Lower leg skin (tissue), 4 donors: ENCODE measurements around the gene SLX9. TPM values are rescaled to one million over a fixed set of nuclear protein-coding genes. Genes with fewer than 3 reads are reported as not detected.
"Not testable (repeated sequence)": the region's sequence is repeated elsewhere in the genome, so short reads cannot be mapped to it uniquely, and the experiment has no call there.

ENCODE experiments used
- DNase-seq, 2 donors: peaks; one replicate each; pipeline ENCODE4 v3.0.0-alpha.2; 2019; ENCODE audit warnings: low spot score in 2 of 2
- H3K4me3 ChIP-seq: fragments of 200-600 bp; sonication (generic); 2 replicates; pipeline ENCODE4 v1.5.1; 2017; ENCODE audit warnings: mild to moderate bottlenecking, low read depth; ENCODE audit not compliant: poor library complexity, severe bottlenecking
- POLR2A ChIP-seq, 2 donors: fragments of 450-650 bp; IDR thresholded peaks; one replicate each; pipeline ENCODE4 v1.6.1; 2016 to 2017; ENCODE audit warnings: antibody characterized with exemption in 2 of 2, mild to moderate bottlenecking in 1 of 2, moderate library complexity in 1 of 2
- WGBS, 2 donors: methylation state at CpG; one replicate each; pipeline ENCODE4 v1.1.5; 2018; 5-methylcytosine and 5-hydroxymethylcytosine counted together
- intact Hi-C: fragments of 100-400 bp; cut with DNase I; formaldehyde crosslinking; loops from one replicate; pipeline ENCODE4 v1.15.0; 2023; ENCODE audit warnings: low total_unique reads
- total RNA-seq, 4 donors: library from RNA; depleted of rRNA; stranded (reverse); fragments of >200 nt; gene quantifications; one replicate each; pipeline ENCODE4 v1.1.0, GENCODE V29; 2016
- TF ChIP-seq, protein P1 (sequence below), 3 donors: fragments of 450-650 bp; IDR thresholded peaks; one replicate each; pipeline ENCODE4 v1.5.1; 2016; ENCODE audit warnings: antibody characterized with exemption in 3 of 3, mild to moderate bottlenecking in 3 of 3, moderate library complexity in 2 of 3

SLX9 gene
- total RNA-seq, 4 donors from 2014 or later: 19.0 to 36.4 (median 31.6) TPM

GRCh38 chr21:44974676-44975075 is 34.8 kb downstream of the SLX9 start:
- WGBS, 2 donors: 95 to 97% methylated on average over 17 of the region's 17 CpGs
- no peak for DNase-seq
- intact Hi-C loops: no loop called here

GRCh38 chr21:44975720-44976555 is 36.1 kb downstream of the SLX9 start:
- intact Hi-C loops: no loop called here
- TF ChIP-seq, protein P1, sequence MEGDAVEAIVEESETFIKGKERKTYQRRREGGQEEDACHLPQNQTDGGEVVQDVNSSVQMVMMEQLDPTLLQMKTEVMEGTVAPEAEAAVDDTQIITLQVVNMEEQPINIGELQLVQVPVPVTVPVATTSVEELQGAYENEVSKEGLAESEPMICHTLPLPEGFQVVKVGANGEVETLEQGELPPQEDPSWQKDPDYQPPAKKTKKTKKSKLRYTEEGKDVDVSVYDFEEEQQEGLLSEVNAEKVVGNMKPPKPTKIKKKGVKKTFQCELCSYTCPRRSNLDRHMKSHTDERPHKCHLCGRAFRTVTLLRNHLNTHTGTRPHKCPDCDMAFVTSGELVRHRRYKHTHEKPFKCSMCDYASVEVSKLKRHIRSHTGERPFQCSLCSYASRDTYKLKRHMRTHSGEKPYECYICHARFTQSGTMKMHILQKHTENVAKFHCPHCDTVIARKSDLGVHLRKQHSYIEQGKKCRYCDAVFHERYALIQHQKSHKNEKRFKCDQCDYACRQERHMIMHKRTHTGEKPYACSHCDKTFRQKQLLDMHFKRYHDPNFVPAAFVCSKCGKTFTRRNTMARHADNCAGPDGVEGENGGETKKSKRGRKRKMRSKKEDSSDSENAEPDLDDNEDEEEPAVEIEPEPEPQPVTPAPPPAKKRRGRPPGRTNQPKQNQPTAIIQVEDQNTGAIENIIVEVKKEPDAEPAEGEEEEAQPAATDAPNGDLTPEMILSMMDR (IDR thresholded peaks at IDR 0.05): no peak
- TF ChIP-seq POLR2A (IDR thresholded peaks at IDR 0.05): no peak
- DNase-seq: no peak
- no peak overlapping the region for H3K4me3 ChIP-seq
- WGBS, 2 donors: 81 to 92% methylated on average over 31 to 33 of the region's 42 CpGs

More at GRCh38 chr21:44974676-44975075, 34.8 kb downstream of the SLX9 start:
- H3K4me3 ChIP-seq: no peak overlapping the region
- TF ChIP-seq, protein P1 (IDR thresholded peaks at IDR 0.05): no peak
- no peak for TF ChIP-seq POLR2A (IDR thresholded peaks at IDR 0.05)

DNA sequence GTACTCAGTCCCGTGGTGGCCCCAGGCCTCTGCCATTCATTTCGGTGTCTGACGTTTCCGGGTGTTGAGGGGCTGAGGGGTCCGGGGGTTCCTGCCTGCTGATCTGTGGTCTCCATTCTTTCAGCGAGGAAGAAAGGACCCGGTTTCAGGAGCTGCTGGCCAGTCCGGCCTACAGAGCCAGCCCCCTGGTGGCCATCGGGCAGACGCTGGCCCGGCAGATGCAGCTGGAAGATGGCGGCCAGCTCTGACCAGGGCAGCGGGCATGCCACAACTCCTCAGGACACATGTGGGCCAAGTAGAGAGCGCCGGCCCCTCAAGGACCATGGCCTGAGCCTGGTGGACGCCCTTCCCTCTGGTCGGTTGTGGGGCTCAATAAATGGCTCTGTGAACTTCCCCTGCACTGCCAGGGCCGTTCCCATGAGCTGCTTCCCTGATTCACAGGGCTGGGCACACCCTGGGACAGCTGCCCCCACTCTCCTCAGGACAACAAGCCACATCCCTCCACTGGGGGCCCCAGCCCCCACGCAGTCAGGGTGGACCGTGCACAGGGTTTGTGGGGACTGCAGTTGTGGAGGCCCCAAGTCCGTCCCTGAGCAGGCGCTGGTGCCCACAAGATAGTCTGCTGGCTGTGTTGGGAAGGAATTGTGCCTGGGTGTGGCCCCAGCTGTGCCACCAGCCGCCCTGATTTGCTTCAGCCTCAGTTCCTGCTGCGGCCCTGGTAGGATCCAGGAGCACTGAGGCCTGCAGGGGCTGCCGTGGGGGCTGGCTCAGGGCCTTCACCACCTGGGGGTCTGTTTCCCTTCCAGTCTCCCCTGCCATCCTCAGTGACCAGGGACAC is 36.9 kb downstream of the SLX9 start:
- DNase-seq, H3K4me3 ChIP-seq, intact Hi-C loops: not testable (repeated sequence)
- 77 to 83% methylated on average over 15 to 24 of the region's 25 CpGs for WGBS, 2 donors

- H3K4me3 ChIP-seq: no peak overlapping the region
- TF ChIP-seq POLR2A (IDR thresholded peaks at IDR 0.05): no peak
- TF ChIP-seq, protein P1 (IDR thresholded peaks at IDR 0.05): no peak
- WGBS, 2 donors: 87 to 91% methylated on average over 16 to 18 of the region's 22 CpGs
- no peak for DNase-seq
- intact Hi-C loops: no loop called here
Observed at GRCh38 chr21:44977616-44978340, 37.9 kb downstream of the SLX9 start.

DNA sequence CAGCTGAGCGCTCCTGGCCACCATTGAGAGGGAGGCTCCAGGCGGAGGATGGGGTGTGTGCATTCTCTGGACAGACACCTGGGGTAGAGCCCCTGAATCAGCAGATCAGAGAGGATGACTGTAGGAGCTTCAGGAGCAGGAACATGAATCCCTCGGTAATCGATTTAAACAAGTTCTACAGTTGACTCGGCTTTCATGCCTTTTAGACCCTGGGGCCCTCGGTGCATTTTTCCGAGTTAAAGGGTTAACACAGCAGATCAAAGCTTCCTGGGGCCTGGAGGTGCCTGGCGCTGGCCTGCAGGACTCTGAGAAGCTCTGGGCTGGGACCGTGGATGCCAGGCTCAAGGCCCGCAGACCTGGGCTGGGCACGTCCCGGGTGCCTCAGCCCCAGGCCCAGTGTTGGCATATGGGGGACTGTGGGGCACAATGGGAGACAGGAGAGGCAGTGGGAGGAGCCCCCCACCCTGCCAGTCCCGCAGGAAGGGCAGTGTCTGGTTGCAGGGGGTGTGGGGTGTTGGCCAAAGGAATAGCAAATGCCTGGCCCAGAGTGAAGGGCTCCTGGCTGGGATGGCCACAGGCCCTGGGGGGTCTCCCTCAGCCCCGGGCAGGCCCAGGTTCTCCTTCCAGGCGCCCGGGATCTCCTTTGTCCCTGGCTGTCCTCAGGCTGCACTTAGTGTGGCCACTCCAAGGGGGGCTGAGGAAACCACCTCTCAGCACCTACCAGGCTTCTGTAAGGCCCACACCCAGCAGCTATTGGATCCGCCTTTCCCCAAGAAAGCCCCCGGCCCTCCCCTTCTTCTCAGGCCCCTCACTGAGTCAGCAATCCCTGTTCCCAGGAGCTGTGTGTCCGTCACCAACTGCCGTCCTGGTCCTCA is 40.1 kb downstream of the SLX9 start:
- H3K4me3 ChIP-seq: no peak overlapping the region
- DNase-seq: no peak
- intact Hi-C loops: no loop called here
- TF ChIP-seq POLR2A (IDR thresholded peaks at IDR 0.05): no peak
- TF ChIP-seq, protein P1 (IDR thresholded peaks at IDR 0.05): no peak
- 82 to 86% methylated on average over 19 to 20 of the region's 20 CpGs for WGBS, 2 donors
